Measurements from ENCODE around the gene GLI2. TPM values are rescaled to one million over a fixed set of nuclear protein-coding genes. Genes with fewer than 3 reads are reported as not detected.
A peak's percentile ranks its signal among the peaks of the same experiment; 100 is the strongest.

The GLI2 gene
- total and polyA plus RNA-seq, 5 donors from 2014 or later: not detected

DNA sequence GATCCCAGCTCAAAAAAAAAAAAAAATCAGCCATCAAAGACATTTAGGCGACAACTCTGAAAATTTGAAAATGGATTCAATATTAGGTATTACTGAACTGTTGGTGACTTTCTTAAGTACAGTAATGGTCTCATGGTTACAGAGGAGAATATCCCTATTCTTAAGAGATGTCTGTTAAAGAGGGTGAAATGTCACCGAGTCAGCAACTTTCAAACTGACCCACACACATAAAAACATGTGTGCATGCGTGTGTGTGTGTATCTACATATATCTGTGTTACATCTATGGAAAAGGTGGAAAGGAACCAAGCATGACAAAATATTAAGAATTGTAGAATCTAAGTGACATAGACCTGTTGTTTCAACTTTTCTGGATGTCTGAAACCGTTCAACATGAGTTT is 41.6 kb upstream of the GLI2 start:
- DNase-seq (no peak), ATAC-seq (ENCODE audit: low read depth in 2 of 2) (no peak)
- no peak overlapping the region for H3K4me3 Mint-ChIP-seq
- no peak overlapping the region for H3K27ac Mint-ChIP-seq
- H3K4me3 ChIP-seq (ENCODE audit: low read depth, low read length): no peak overlapping the region
- H3K27ac ChIP-seq (ENCODE audit: insufficient read depth, low read length, poor library complexity, severe bottlenecking): no peak overlapping the region
- H3K4me1 Mint-ChIP-seq: peaks cover 0 to 6% (median 3%) of the 10 kb centered on the region in 4 donors
- no peaks in the 10 kb centered on the region for H3K36me3 Mint-ChIP-seq
- peaks cover 6% of the 10 kb centered on the region for H3K27me3 ChIP-seq (ENCODE audit: control insufficient read depth, insufficient read depth, low read length)
- H3K36me3 ChIP-seq (ENCODE audit: control insufficient read depth, insufficient read depth, low read length): no peaks in the 10 kb centered on the region
- H3K4me1 ChIP-seq (ENCODE audit: control insufficient read depth, insufficient read depth, low read length, poor library complexity, severe bottlenecking): no peaks in the 10 kb centered on the region
- peaks cover 0 to 5% (median 0%) of the 10 kb centered on the region in 7 donors for H3K9me3 Mint-ChIP-seq
- no peaks in the 10 kb centered on the region for H3K9me3 ChIP-seq (ENCODE audit: control insufficient read depth in 2 of 2, low read length in 2 of 2)
- H3K27me3 Mint-ChIP-seq: peaks cover 33% of the 10 kb centered on the region

DNA sequence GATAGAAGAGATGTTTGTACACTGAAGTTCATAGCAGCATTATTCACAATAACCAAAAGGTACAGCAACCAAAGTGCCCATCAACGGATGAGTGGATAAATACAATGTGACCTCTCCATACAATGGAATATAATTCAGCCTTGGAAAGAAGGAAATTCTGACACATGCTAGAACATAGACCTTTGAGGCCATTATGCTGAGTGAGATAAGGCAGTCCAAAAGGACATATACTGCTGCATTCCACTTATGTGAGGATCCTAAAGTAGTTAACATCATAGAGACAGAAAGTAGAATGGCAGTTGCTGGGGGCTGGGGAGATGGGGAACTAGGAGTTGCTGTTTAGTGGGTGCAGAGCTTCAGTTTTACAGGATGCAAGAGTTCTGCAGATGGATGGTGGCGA is 38.2 kb upstream of the GLI2 start:
- Mint-ChIP-seq H3K9me3 (peaks cover 0 to 3% (median 0%) of the 10 kb centered on the region in 7 donors), H3K36me3 (no peaks in the 10 kb centered on the region), H3K27me3 (peaks cover 24% of the 10 kb centered on the region), H3K4me3 (no peak overlapping the region), H3K4me1 (peaks cover 0 to 6% (median 3%) of the 10 kb centered on the region in 4 donors), H3K27ac (no peak overlapping the region)
- DNase-seq (no peak), ATAC-seq (ENCODE audit: low read depth in 2 of 2) (no peak)
- Histone ChIP-seq H3K4me1 (ENCODE audit: control insufficient read depth, insufficient read depth, low read length, poor library complexity, severe bottlenecking) (no peaks in the 10 kb centered on the region), H3K9me3 (ENCODE audit: control insufficient read depth in 2 of 2, low read length in 2 of 2) (no peaks in the 10 kb centered on the region), H3K36me3 (ENCODE audit: control insufficient read depth, insufficient read depth, low read length) (no peaks in the 10 kb centered on the region), H3K27ac (ENCODE audit: insufficient read depth, low read length, poor library complexity, severe bottlenecking) (no peak overlapping the region), H3K27me3 (ENCODE audit: control insufficient read depth, insufficient read depth, low read length) (peaks cover 6% of the 10 kb centered on the region), H3K4me3 (ENCODE audit: low read depth, low read length) (no peak overlapping the region)

DNA sequence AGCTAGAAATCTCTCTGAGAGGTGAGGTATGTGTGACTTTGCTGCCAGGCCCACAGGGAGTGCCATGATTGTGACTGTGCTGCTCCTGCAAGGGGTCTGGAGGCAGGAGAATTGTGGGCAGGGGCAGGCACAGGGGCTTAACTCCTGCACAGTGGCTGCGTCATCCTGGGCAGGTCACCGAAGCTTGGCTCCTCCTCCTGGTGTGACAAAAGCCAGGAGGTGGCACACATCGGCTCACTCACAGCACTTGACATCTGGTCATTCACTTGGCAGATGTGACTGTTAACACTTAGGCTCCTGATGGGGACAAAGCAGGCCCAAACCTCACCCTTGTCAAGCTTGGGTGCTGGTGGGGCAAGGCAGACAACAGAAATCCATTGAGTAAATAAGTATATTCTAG is 36.4 kb upstream of the GLI2 start:
- H3K9me3 ChIP-seq (ENCODE audit: control insufficient read depth in 2 of 2, low read length in 2 of 2): no peaks in the 10 kb centered on the region
- no peak overlapping the region for H3K4me3 Mint-ChIP-seq
- H3K36me3 ChIP-seq (ENCODE audit: control insufficient read depth, insufficient read depth, low read length): no peaks in the 10 kb centered on the region
- peaks cover 0 to 3% (median 0%) of the 10 kb centered on the region in 7 donors for H3K9me3 Mint-ChIP-seq
- no peak overlapping the region for H3K4me3 ChIP-seq (ENCODE audit: low read depth, low read length)
- H3K27ac Mint-ChIP-seq: no peak overlapping the region
- peaks cover 24% of the 10 kb centered on the region for H3K27me3 Mint-ChIP-seq
- H3K27ac ChIP-seq (ENCODE audit: insufficient read depth, low read length, poor library complexity, severe bottlenecking): no peak overlapping the region
- H3K36me3 Mint-ChIP-seq: no peaks in the 10 kb centered on the region
- H3K4me1 Mint-ChIP-seq: peaks cover 0 to 6% (median 3%) of the 10 kb centered on the region in 4 donors
- no peaks in the 10 kb centered on the region for H3K4me1 ChIP-seq (ENCODE audit: control insufficient read depth, insufficient read depth, low read length, poor library complexity, severe bottlenecking)
- DNase-seq (no peak), ATAC-seq (ENCODE audit: low read depth in 2 of 2) (no peak)
- peaks cover 6% of the 10 kb centered on the region for H3K27me3 ChIP-seq (ENCODE audit: control insufficient read depth, insufficient read depth, low read length)

DNA sequence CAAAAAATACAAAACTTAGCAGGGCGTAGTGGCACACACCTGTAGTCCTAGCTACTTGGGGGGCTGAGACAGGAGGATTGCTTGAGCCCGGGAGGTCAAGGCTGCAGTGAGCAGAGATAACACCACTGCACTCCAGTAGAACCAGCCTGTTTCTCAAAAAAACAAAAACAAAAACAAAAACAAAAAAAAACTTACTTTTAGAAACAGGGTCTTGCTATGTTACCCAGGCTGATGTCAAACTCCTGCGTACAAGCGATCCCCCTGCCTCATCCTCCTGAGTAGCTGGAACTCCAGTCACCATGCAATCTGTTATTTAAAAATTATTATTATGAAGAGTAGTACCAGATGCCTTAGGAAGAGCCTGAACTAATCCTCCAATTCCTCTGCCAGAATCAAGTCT is 35.0 kb upstream of the GLI2 start:
- no peaks in the 10 kb centered on the region for H3K36me3 ChIP-seq (ENCODE audit: control insufficient read depth, insufficient read depth, low read length)
- Mint-ChIP-seq H3K9me3 (no peaks in the 10 kb centered on the region), H3K4me3 (no peak overlapping the region), H3K4me1 (peaks cover 0 to 2% (median under 1%) of the 10 kb centered on the region in 4 donors), H3K27me3 (peaks cover 19% of the 10 kb centered on the region), H3K36me3 (no peaks in the 10 kb centered on the region), H3K27ac (no peak overlapping the region)
- H3K4me3 ChIP-seq (ENCODE audit: low read depth, low read length): no peak overlapping the region
- peaks cover 4% of the 10 kb centered on the region for H3K27me3 ChIP-seq (ENCODE audit: control insufficient read depth, insufficient read depth, low read length)
- H3K4me1 ChIP-seq (ENCODE audit: control insufficient read depth, insufficient read depth, low read length, poor library complexity, severe bottlenecking): no peaks in the 10 kb centered on the region
- no peak for DNase-seq
- H3K9me3 ChIP-seq (ENCODE audit: control insufficient read depth in 2 of 2, low read length in 2 of 2): no peaks in the 10 kb centered on the region
- H3K27ac ChIP-seq (ENCODE audit: insufficient read depth, low read length, poor library complexity, severe bottlenecking): no peak overlapping the region
- no peak for ATAC-seq (ENCODE audit: low read depth in 2 of 2)

GRCh38 chr2:120701096-120701495 is 34.6 kb upstream of the GLI2 start:
- DNase-seq (no peak), ATAC-seq (ENCODE audit: low read depth in 2 of 2) (no peak)
- Mint-ChIP-seq H3K27me3 (peaks cover 15% of the 10 kb centered on the region), H3K27ac (no peak overlapping the region), H3K36me3 (no peaks in the 10 kb centered on the region), H3K9me3 (no peaks in the 10 kb centered on the region), H3K4me1 (no peaks in the 10 kb centered on the region), H3K4me3 (no peak overlapping the region)
- Histone ChIP-seq H3K9me3 (ENCODE audit: control insufficient read depth in 2 of 2, low read length in 2 of 2) (no peaks in the 10 kb centered on the region), H3K27ac (ENCODE audit: insufficient read depth, low read length, poor library complexity, severe bottlenecking) (no peak overlapping the region), H3K4me1 (ENCODE audit: control insufficient read depth, insufficient read depth, low read length, poor library complexity, severe bottlenecking) (no peaks in the 10 kb centered on the region), H3K36me3 (ENCODE audit: control insufficient read depth, insufficient read depth, low read length) (no peaks in the 10 kb centered on the region), H3K4me3 (ENCODE audit: low read depth, low read length) (no peak overlapping the region), H3K27me3 (ENCODE audit: control insufficient read depth, insufficient read depth, low read length) (peaks cover 3% of the 10 kb centered on the region)

DNA sequence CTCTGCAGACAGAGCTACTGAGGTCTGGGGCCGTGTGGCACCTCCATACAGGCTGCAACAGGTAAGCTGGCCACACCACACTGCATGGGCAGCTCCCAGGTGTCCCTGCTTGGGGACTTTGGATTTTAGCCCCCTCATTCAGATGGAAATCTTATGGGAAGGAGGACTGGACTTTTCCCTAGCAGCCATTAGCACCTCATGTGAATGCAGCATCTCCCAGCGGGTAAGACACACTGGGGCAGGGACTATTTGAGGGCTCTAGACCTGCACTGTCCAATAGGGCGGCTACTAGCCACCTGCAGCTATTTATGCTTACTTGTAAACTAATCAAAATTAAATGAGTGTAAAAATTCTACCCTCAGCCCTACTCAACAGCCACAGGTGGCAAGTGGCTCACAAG is 34.2 kb upstream of the GLI2 start:
- Histone ChIP-seq H3K9me3 (ENCODE audit: control insufficient read depth in 2 of 2, low read length in 2 of 2) (no peaks in the 10 kb centered on the region), H3K27ac (ENCODE audit: insufficient read depth, low read length, poor library complexity, severe bottlenecking) (no peak overlapping the region), H3K27me3 (ENCODE audit: control insufficient read depth, insufficient read depth, low read length) (no peaks in the 10 kb centered on the region), H3K36me3 (ENCODE audit: control insufficient read depth, insufficient read depth, low read length) (no peaks in the 10 kb centered on the region), H3K4me3 (ENCODE audit: low read depth, low read length) (no peak overlapping the region), H3K4me1 (ENCODE audit: control insufficient read depth, insufficient read depth, low read length, poor library complexity, severe bottlenecking) (no peaks in the 10 kb centered on the region)
- Mint-ChIP-seq H3K4me1 (no peaks in the 10 kb centered on the region), H3K27ac (no peak overlapping the region), H3K4me3 (no peak overlapping the region), H3K27me3 (peaks cover 14% of the 10 kb centered on the region), H3K36me3 (no peaks in the 10 kb centered on the region), H3K9me3 (no peaks in the 10 kb centered on the region)
- ATAC-seq (ENCODE audit: low read depth in 2 of 2) (no peak), DNase-seq (no peak)

DNA sequence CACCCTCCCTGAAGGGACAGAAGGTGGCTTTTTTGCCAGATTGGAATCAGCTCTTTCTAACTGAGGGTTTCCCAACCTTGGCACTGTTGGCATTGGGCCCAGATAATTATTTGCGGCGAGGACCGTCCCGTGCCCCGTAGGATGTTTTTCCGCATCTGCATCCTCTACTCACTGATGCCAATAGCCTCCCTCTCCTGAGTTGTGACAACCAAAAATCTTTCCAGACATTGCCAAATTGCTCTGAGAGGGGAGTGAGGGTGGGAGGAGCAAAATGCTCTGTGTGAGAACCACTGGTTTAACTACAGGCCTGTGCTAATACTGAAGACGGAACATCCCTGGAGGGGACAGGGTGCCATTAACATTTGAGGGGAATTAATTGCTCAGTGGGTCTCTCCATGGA is 33.6 kb upstream of the GLI2 start:
- Histone ChIP-seq H3K27me3 (ENCODE audit: control insufficient read depth, insufficient read depth, low read length) (no peaks in the 10 kb centered on the region), H3K27ac (ENCODE audit: insufficient read depth, low read length, poor library complexity, severe bottlenecking) (no peak overlapping the region), H3K4me3 (ENCODE audit: low read depth, low read length) (no peak overlapping the region), H3K9me3 (ENCODE audit: control insufficient read depth in 2 of 2, low read length in 2 of 2) (no peaks in the 10 kb centered on the region), H3K36me3 (ENCODE audit: control insufficient read depth, insufficient read depth, low read length) (no peaks in the 10 kb centered on the region), H3K4me1 (ENCODE audit: control insufficient read depth, insufficient read depth, low read length, poor library complexity, severe bottlenecking) (no peaks in the 10 kb centered on the region)
- no peaks in the 10 kb centered on the region for H3K36me3 Mint-ChIP-seq
- H3K9me3 Mint-ChIP-seq: no peaks in the 10 kb centered on the region
- DNase-seq (no peak), ATAC-seq (ENCODE audit: low read depth in 2 of 2) (no peak)
- peak overlapping the region in 1 of 4 donors; percentile 58 for H3K4me3 Mint-ChIP-seq
- no peaks in the 10 kb centered on the region for H3K4me1 Mint-ChIP-seq
- H3K27me3 Mint-ChIP-seq: peaks cover 10% of the 10 kb centered on the region
- H3K27ac Mint-ChIP-seq: no peak overlapping the region

DNA sequence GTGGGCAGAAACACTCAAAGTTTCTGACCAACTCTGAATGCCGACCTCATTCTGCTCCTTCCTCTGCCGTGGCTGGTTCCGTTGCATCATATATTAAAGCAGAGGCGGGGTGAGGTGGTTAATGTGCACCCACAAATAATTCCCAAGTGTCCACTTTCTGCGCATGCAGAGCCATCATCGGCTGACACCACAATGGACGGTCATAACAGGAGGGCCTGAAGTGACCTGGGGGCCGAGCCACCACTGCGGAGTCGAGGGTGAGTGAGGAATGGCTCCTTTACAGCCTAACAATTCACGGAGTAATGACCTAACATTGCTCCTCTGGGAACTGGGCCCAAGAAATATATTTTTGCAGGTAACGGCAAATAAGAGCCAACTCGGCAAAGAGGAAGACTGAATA is 32.9 kb upstream of the GLI2 start:
- Histone ChIP-seq H3K4me3 (ENCODE audit: low read depth, low read length) (no peak overlapping the region), H3K9me3 (ENCODE audit: control insufficient read depth in 2 of 2, low read length in 2 of 2) (no peaks in the 10 kb centered on the region), H3K36me3 (ENCODE audit: control insufficient read depth, insufficient read depth, low read length) (no peaks in the 10 kb centered on the region), H3K4me1 (ENCODE audit: control insufficient read depth, insufficient read depth, low read length, poor library complexity, severe bottlenecking) (no peaks in the 10 kb centered on the region), H3K27ac (ENCODE audit: insufficient read depth, low read length, poor library complexity, severe bottlenecking) (no peak overlapping the region), H3K27me3 (ENCODE audit: control insufficient read depth, insufficient read depth, low read length) (no peaks in the 10 kb centered on the region)
- Mint-ChIP-seq H3K9me3 (no peaks in the 10 kb centered on the region), H3K27ac (no peak overlapping the region), H3K4me1 (no peaks in the 10 kb centered on the region), H3K27me3 (peaks cover 5% of the 10 kb centered on the region), H3K36me3 (no peaks in the 10 kb centered on the region), H3K4me3 (no peak overlapping the region)
- DNase-seq (no peak), ATAC-seq (ENCODE audit: low read depth in 2 of 2) (no peak)
